Measurements from ENCODE around the gene LPAR2. TPM values are rescaled to one million over a fixed set of nuclear protein-coding genes. Genes with fewer than 3 reads are reported as not detected.

Gene LPAR2
- total and polyA plus RNA-seq, 2 of the 13 experiments (the other 11 are each of a cell fraction or from before 2014, with no cell fraction given): 0.86 to 3.6 TPM

DNA sequence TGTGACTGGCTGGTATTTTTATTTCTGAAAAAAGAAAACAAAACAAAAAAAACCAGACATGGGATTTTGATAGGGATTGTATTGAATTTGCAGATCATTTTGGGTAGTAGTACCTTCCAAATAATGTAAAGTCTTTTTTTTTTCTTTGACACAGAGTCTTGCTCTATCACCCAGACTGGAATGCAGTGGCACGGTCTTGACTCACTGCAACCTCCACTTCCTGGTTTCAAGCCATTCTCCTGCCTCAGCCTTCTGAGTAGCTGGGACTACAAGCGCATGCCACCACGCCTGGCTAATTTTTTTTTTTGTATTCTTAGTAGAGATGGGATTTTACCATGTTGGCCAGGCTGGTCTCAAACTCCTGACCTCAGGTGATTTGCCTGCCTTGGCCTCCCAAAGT is 44.8 kb upstream of the LPAR2 start:
- intact Hi-C loops (cut with micrococcal nuclease; ENCODE audit: unreplicated experiment): no loop called here
- FAIRE-seq: no peak
- Histone ChIP-seq H3K27ac (ENCODE audit: extremely low read length, insufficient read depth, low read length) (no peak overlapping the region), H3K4me1 (ENCODE audit: insufficient read depth, low read length) (peaks cover 23% of the 10 kb centered on the region), H3K9ac (ENCODE audit: insufficient read depth, low read depth, low read length) (no peak overlapping the region), H2AFZ (ENCODE audit: low read length) (no peak overlapping the region), H3K4me2 (ENCODE audit: low read depth, low read length) (no peak overlapping the region), H3K4me3 (replicated peaks in 1 of 3; ENCODE audit: insufficient read depth in 1 of 3, low read depth in 2 of 3, low read length in 3 of 3) (no peak overlapping the region), H4K20me1 (ENCODE audit: insufficient read depth, low read length) (peaks cover 11% of the 10 kb centered on the region; the same call in 1 of the 2 replicates), H3K9me3 (ENCODE audit: low read length) (no peaks in the 10 kb centered on the region), H3K27me3 (ENCODE audit: control insufficient read depth in 1 of 2, insufficient read depth in 2 of 2, low read length in 2 of 2) (no peaks in the 10 kb centered on the region; a peak in 1 of 5 replicates), H3K36me3 (replicated peaks in 1 of 2; ENCODE audit: control insufficient read depth in 1 of 2, insufficient read depth in 2 of 2, low read length in 2 of 2) (peaks cover 8 to 31% of the 10 kb centered on the region in 2 experiments; a peak in 4 of 5 replicates), H3K79me2 (ENCODE audit: insufficient read depth, low read length) (peaks cover 52% of the 10 kb centered on the region)
- DNase-seq (ENCODE audit: low spot score): no peak
- ChIA-PET POLR2A (no interaction called here), CTCF (ENCODE audit: low intra/inter-chr PET ratio, low total read pairs) (no interaction called here)
- 98% methylated on average over 3 of the region's 3 CpGs for WGBS (ENCODE audit: low lambda C conversion rate)
- in situ Hi-C loops (cut with HindIII; ENCODE audit: extremely low pct_ligation_motif_present, low pct_unique_long_range_greater_than_20kb): no loop called here
- BruUV-seq (replicated peaks): no TSS peak
- no peak for ATAC-seq
- TF ChIP-seq WIZ (CRISPR knock-in tag; IDR thresholded peaks at IDR 0.05) (no peak), HMG20A (CRISPR knock-in tag; IDR thresholded peaks at IDR 0.05; ENCODE audit: borderline replicate concordance) (no peak), EZH2 (conservative IDR thresholded peaks at IDR 0.05; ENCODE audit: low read depth, low read length) (no peak), SPEN (CRISPR knock-in tag; IDR thresholded peaks at IDR 0.05; ENCODE audit: low read depth) (no peak), ZNF282 (IDR thresholded peaks at IDR 0.05; ENCODE audit: partially characterized antibody) (no peak)

DNA sequence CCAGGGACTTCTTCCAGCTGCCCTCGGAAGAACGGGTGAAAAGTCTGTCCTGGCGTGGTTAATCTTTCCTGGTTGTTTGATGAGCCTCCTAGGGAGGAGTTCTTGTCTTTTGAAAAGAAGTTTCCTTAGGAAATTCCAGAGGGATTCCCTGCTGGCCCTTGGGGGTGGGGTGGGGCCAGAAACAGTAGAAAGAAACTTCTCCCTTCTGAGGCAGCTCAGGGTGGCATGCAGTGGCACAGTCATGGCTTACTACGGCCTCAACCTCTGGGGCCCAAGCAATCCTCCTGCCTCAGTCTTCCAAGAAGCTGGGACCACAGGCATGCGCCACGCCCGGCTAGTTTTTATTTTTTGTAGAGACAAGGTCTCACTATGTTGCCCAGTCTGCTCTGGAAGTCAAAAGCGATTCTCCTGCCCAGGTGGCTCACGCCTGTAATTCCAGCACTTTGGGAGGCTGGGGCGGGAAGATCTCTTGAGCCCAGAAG is 42.1 kb upstream of the LPAR2 start:
- Histone ChIP-seq H3K27ac (ENCODE audit: extremely low read length, insufficient read depth, low read length) (no peak overlapping the region), H2AFZ (ENCODE audit: low read length) (no peak overlapping the region), H3K4me2 (ENCODE audit: low read depth, low read length) (peak overlapping the region; percentile 78), H3K79me2 (ENCODE audit: insufficient read depth, low read length) (peaks cover 36% of the 10 kb centered on the region), H4K20me1 (ENCODE audit: insufficient read depth, low read length) (peaks cover 11% of the 10 kb centered on the region; the same call in 1 of the 2 replicates), H3K9ac (ENCODE audit: insufficient read depth, low read depth, low read length) (peak overlapping the region; percentile 85), H3K27me3 (ENCODE audit: control insufficient read depth in 1 of 2, insufficient read depth in 2 of 2, low read length in 2 of 2) (no peaks in the 10 kb centered on the region; a peak in 1 of 5 replicates), H3K9me3 (ENCODE audit: low read length) (no peaks in the 10 kb centered on the region), H3K4me3 (replicated peaks in 1 of 3; ENCODE audit: insufficient read depth in 1 of 3, low read depth in 2 of 3, low read length in 3 of 3) (peak overlapping the region; percentile 84 to 97 (median 88)), H3K36me3 (replicated peaks in 1 of 2; ENCODE audit: control insufficient read depth in 1 of 2, insufficient read depth in 2 of 2, low read length in 2 of 2) (peaks cover 2 to 16% of the 10 kb centered on the region in 2 experiments; a peak in 3 of 5 replicates), H3K4me1 (ENCODE audit: insufficient read depth, low read length) (peaks cover 46% of the 10 kb centered on the region)
- in situ Hi-C loops (cut with HindIII; ENCODE audit: extremely low pct_ligation_motif_present, low pct_unique_long_range_greater_than_20kb): no loop called here
- DNase-seq (ENCODE audit: low spot score) (no peak), FAIRE-seq (no peak), ATAC-seq (no peak)
- no TSS peak for BruUV-seq (replicated peaks)
- intact Hi-C loops (cut with micrococcal nuclease; ENCODE audit: unreplicated experiment): no loop called here
- WGBS (ENCODE audit: low lambda C conversion rate): 61% methylated on average over 10 of the region's 10 CpGs
- POLR2A ChIA-PET: interaction anchor here (4.1 kb wide), 1 partner anchor 106 kb away, joined by 25 read pairs; no protein-coding TSS in a partner anchor
- CTCF ChIA-PET (ENCODE audit: low intra/inter-chr PET ratio, low total read pairs): no interaction called here
- peak; percentile 53; the same call in 1 of the 2 replicates for TF ChIP-seq ZNF121 (CRISPR knock-in tag; IDR thresholded peaks at IDR 0.05)
- no peak for TF ChIP-seq ZNF7 (CRISPR knock-in tag; IDR thresholded peaks at IDR 0.05)

Data from HepG2 (cell line).